OCI-LY1 (cell line): Measurements from ENCODE around the gene C11orf97.

Source experiments
- CTCF ChIP-seq: fragments of 200-600 bp; sonication (generic), shearing (Covaris generic); IDR thresholded peaks from 2 replicates; pipeline ENCODE4 v1.5.1; 2017; ENCODE audit warnings: mild to moderate bottlenecking, antibody characterized with exemption, low read length, moderate library complexity, mixed read lengths
- EZH2 ChIP-seq: fragments of 200-600 bp; sonication (generic), shearing (Covaris generic); IDR thresholded peaks from 2 replicates; pipeline ENCODE4 v1.8.0; 2017; ENCODE audit warnings: borderline replicate concordance, mixed run types, mild to moderate bottlenecking, antibody characterized with exemption, low read length, moderate library complexity, mixed read lengths

GRCh38 chr11:94532211-94532610, 19.9 kb downstream of the C11orf97 start:
- TF ChIP-seq EZH2 (no peak), CTCF (no peak)
